Endothelial cell of umbilical vein (primary cell): ENCODE data around the gene RFC3. TPM values are rescaled to one million over a fixed set of nuclear protein-coding genes. Genes with fewer than 3 reads are reported as not detected.

Source experiments
- BruUV-seq: library from RNA; stranded (reverse); fragments of 400-500 nt; replicated peaks from 2 replicates; lab custom pipeline; 2021; lab: Mats Ljungman, UMichigan
- CTCF ChIA-PET: fragments of 300-600, 350-600 bp; sonication (Branson Sonifier 250); formaldehyde crosslinking; loops from one replicate; lab custom pipeline; 2021; ENCODE audit warnings: antibody characterized with exemption, inconsistent platforms; lab: Charles Lee
- POLR2A ChIA-PET: fragments of 300-600, 350-600 bp; sonication (Branson Sonifier 250); formaldehyde crosslinking; loops from one replicate; lab custom pipeline; 2021; ENCODE audit warnings: antibody characterized with exemption, inconsistent platforms; lab: Charles Lee
- DNase-seq: peaks from one replicate; pipeline ENCODE4 v3.0.0-alpha.2; 2011; ENCODE audit warnings: low read depth, low spot score
- FAIRE-seq: peaks from 2 replicates; lab custom pipeline; 2011; peaks lifted over from hg19 to GRCh38; lab: Jason Lieb, UNC
- H2AFZ ChIP-seq: 2 replicates; pipeline ENCODE4 v1.6.0; 2012; ENCODE audit warnings: low read depth, low read length, control low read depth, inconsistent platforms
- H3K27ac ChIP-seq: 2 replicates; pipeline ENCODE4 v1.5.1; 2011; ENCODE audit warnings: low read depth, mild to moderate bottlenecking, control low read depth, low read length, moderate library complexity; ENCODE audit not compliant: insufficient read depth
- H3K27me3 ChIP-seq, 2 experiments: 2 replicates each; pipeline versions ENCODE4 v1.6.0 to v1.6.1; 2011; ENCODE audit warnings: low read length in 2 of 2, mixed read lengths in 1 of 2; ENCODE audit not compliant: control insufficient read depth in 2 of 2, insufficient read depth in 2 of 2
- H3K36me3 ChIP-seq, 2 experiments: 2 replicates in 1 of 2; 3 replicates in 1 of 2; pipeline ENCODE4 v1.5.1; 2011; ENCODE audit warnings: low read length in 2 of 2, mild to moderate bottlenecking in 1 of 2, moderate library complexity in 1 of 2; ENCODE audit not compliant: control insufficient read depth in 2 of 2, insufficient read depth in 2 of 2; ENCODE audit errors: extremely low read depth in 1 of 2
- H3K4me1 ChIP-seq: 3 replicates; pipeline ENCODE4 v1.5.1; 2011; ENCODE audit warnings: mild to moderate bottlenecking, low read length; ENCODE audit not compliant: control insufficient read depth, insufficient read depth; ENCODE audit errors: extremely low read depth
- H3K4me2 ChIP-seq: 2 replicates; pipeline ENCODE4 v1.6.1; 2011; ENCODE audit warnings: low read length, control low read depth, mixed read lengths; ENCODE audit not compliant: insufficient read depth
- H3K4me3 ChIP-seq, 3 experiments: fragments of 200-600 bp in 1 of 3; sonication (generic), shearing (Covaris generic) in 1 of 3; replicated peaks in 1 of 3; 2 replicates each; pipeline ENCODE4 v1.5.1; 2011 to 2016; ENCODE audit warnings: control low read depth in 3 of 3, low read length in 3 of 3, mild to moderate bottlenecking in 2 of 3, inconsistent platforms in 1 of 3, low read depth in 1 of 3, moderate library complexity in 1 of 3; ENCODE audit not compliant: insufficient read depth in 1 of 3
- H3K79me2 ChIP-seq: 2 replicates; pipeline ENCODE4 v1.6.0; 2012; ENCODE audit warnings: low read length, inconsistent platforms; ENCODE audit not compliant: control insufficient read depth, insufficient read depth
- H3K9ac ChIP-seq: replicated peaks from 2 replicates; pipeline ENCODE3; 2011; ENCODE audit warnings: low read length, control low read depth; ENCODE audit not compliant: insufficient read depth; ENCODE audit errors: extremely low read depth
- H3K9me1 ChIP-seq: replicated peaks from 3 replicates; pipeline ENCODE4 v1.6.0; 2011; ENCODE audit warnings: mild to moderate bottlenecking, low read length; ENCODE audit not compliant: control insufficient read depth, insufficient read depth; ENCODE audit errors: extremely low read depth
- H3K9me3 ChIP-seq: replicated peaks from 2 replicates; pipeline ENCODE4 v1.5.1; 2012; ENCODE audit warnings: low read length, inconsistent platforms; ENCODE audit not compliant: control insufficient read depth, insufficient read depth
- H4K20me1 ChIP-seq: replicated peaks from 2 replicates; pipeline ENCODE3; 2011; ENCODE audit warnings: mild to moderate bottlenecking, low read length; ENCODE audit not compliant: control insufficient read depth, insufficient read depth; ENCODE audit errors: extremely low read depth
- EZH2 ChIP-seq: IDR thresholded peaks from 2 replicates; pipeline ENCODE4 v1.6.1; 2012; ENCODE audit warnings: borderline replicate concordance, low read depth, mild to moderate bottlenecking, moderate library complexity, low read length, inconsistent platforms; ENCODE audit not compliant: severe bottlenecking
- FOS ChIP-seq: IDR thresholded peaks from 2 replicates; pipeline ENCODE4 v1.6.1; 2011; ENCODE audit warnings: mild to moderate bottlenecking, low read length, moderate library complexity, borderline replicate concordance; ENCODE audit not compliant: insufficient read depth
- GATA2 ChIP-seq: IDR thresholded peaks from 2 replicates; pipeline ENCODE4 v1.7.0; 2011; ENCODE audit warnings: low read depth, mild to moderate bottlenecking, moderate library complexity, mixed read lengths, low read length; ENCODE audit not compliant: insufficient read length, insufficient read depth
- JUN ChIP-seq: IDR thresholded peaks from 2 replicates; pipeline ENCODE4 v1.6.1; 2011; ENCODE audit warnings: borderline replicate concordance, low read depth; ENCODE audit not compliant: insufficient read length, insufficient read depth
- MYC ChIP-seq: IDR thresholded peaks from one replicate; pipeline ENCODE4 v1.6.1; 2011; ENCODE audit warnings: mild to moderate bottlenecking, low read depth, low read length
- POLR2A ChIP-seq: IDR thresholded peaks from 2 replicates; pipeline ENCODE4 v1.6.1; 2012; ENCODE audit warnings: low read depth, mild to moderate bottlenecking, control low read depth, low read length
- POLR2AphosphoS5 ChIP-seq: IDR thresholded peaks from 2 replicates; pipeline ENCODE4 v1.6.1; 2012; ENCODE audit warnings: low read depth, mild to moderate bottlenecking, control low read depth, low read length, moderate library complexity; ENCODE audit not compliant: insufficient read depth
- dilution Hi-C: fragments of 300-500 bp; cut with MboI; formaldehyde crosslinking; loops from one replicate; pipeline ENCODE4 v1.15.0; 2019; ENCODE audit warnings: low sequenced_read_pairs; ENCODE audit not compliant: extremely low pct_ligation_motif_present
- intact Hi-C: fragments of 100-400 bp; cut with micrococcal nuclease; formaldehyde crosslinking; loops from one replicate; pipeline ENCODE4 v1.10.0; 2022
- polyA plus RNA-seq, 4 experiments: library from polyadenylated mRNA; depleted of rRNA in 3 of 4; stranded (reverse) in 3 of 4; unstranded in 1 of 4; fragments of >200 nt; gene quantifications; 2 replicates each; pipeline versions ENCODE4 v1.2.1 to v1.2.3, GENCODE V29; 2011 to 2012; ENCODE audit warnings: missing spikeins in 1 of 4
- total RNA-seq: library from RNA; stranded (reverse); gene quantifications from 2 replicates; pipeline ENCODE4 v1.2.3, GENCODE V29; 2021
- TF ChIP-seq, protein P1 (sequence below), 2 donors: IDR thresholded peaks; 1 replicate in 1 of 2; 2 replicates in 1 of 2; pipeline ENCODE4 v1.5.1; 2011; ENCODE audit warnings: low read length in 2 of 2, mild to moderate bottlenecking in 2 of 2, moderate library complexity in 2 of 2, control low read depth in 1 of 2, inconsistent platforms in 1 of 2, low read depth in 1 of 2; ENCODE audit not compliant: insufficient read depth in 1 of 2; ENCODE audit errors: extremely low read depth in 1 of 2
- TF ChIP-seq, protein P2 (sequence below): IDR thresholded peaks from 2 replicates; pipeline ENCODE4 v1.6.1; 2011; ENCODE audit not compliant: insufficient read depth, insufficient read length

RFC3 gene
- total and polyA plus RNA-seq, 2 donors (not counting 3 experiments of a cell fraction or from before 2014, with no cell fraction given), result 7.3 to 17.9 TPM

DNA sequence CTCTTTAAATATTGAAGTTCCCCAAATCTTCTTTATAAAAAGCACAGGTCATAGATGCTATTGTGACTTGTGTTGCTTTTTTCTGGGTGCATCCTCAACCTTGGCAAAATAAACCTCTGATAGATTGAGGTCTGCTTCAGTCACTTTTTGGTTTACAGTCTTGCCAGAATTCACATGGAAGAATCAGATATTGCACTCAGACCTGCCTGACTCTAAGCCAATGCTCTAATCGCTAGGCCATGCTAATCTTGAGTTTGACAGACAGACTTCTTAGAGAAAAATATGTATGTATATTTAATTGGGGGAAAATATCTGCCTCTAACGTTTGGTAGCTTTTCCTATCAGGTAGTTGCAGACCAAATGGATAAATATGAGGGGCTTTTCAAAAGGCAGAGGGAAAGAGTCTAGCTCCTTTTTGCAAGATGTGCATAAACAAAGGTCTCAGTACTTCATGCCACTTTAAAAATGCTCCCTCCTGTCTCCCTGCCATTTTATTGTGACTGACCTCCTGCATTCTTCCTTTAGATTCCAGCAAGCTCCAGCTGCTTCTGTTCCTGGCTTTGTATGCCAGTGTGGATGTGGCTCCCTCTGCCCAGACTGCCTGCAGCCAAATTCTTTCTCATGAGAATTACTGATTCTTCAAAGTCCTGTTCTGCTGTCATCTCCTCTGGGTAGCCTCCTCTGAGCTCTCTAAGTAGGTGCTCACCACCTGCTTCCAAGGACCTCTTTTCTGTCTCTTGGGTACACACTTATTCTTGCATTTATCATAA, 42.4 kb upstream of the RFC3 start:
- Histone ChIP-seq H3K27ac (no peak overlapping the region), H3K79me2 (no peaks in the 10 kb centered on the region), H3K9me1 (no peaks in the 10 kb centered on the region), H3K27me3 (peaks cover 8 to 18% of the 10 kb centered on the region in 2 experiments), H3K4me3 (no peak overlapping the region), H3K4me2 (no peak overlapping the region), H3K4me1 (no peaks in the 10 kb centered on the region), H3K9me3 (no peaks in the 10 kb centered on the region), H3K9ac (no peak overlapping the region), H2AFZ (no peak overlapping the region), H4K20me1 (no peaks in the 10 kb centered on the region), H3K36me3 (no peaks in the 10 kb centered on the region)
- ChIA-PET CTCF (interaction anchor here (0.8 to 1.1 kb wide), 2 partner anchors 11 to 25 kb away, joined by 3 to 6 read pairs; no protein-coding TSS in a partner anchor), POLR2A (no interaction called here)
- no TSS peak for BruUV-seq
- DNase-seq (no peak), FAIRE-seq (no peak)
- TF ChIP-seq EZH2 (no peak), MYC (no peak), FOS (no peak), POLR2A (no peak), POLR2AphosphoS5 (no peak), JUN (no peak), GATA2 (no peak)
- TF ChIP-seq, protein P1, sequence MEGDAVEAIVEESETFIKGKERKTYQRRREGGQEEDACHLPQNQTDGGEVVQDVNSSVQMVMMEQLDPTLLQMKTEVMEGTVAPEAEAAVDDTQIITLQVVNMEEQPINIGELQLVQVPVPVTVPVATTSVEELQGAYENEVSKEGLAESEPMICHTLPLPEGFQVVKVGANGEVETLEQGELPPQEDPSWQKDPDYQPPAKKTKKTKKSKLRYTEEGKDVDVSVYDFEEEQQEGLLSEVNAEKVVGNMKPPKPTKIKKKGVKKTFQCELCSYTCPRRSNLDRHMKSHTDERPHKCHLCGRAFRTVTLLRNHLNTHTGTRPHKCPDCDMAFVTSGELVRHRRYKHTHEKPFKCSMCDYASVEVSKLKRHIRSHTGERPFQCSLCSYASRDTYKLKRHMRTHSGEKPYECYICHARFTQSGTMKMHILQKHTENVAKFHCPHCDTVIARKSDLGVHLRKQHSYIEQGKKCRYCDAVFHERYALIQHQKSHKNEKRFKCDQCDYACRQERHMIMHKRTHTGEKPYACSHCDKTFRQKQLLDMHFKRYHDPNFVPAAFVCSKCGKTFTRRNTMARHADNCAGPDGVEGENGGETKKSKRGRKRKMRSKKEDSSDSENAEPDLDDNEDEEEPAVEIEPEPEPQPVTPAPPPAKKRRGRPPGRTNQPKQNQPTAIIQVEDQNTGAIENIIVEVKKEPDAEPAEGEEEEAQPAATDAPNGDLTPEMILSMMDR (IDR thresholded peaks at IDR 0.05; ENCODE audit: extremely low read depth in 1 of 2, insufficient read depth in 1 of 2, low read depth in 1 of 2, low read length in 2 of 2), result no peak
- TF ChIP-seq, protein P2, sequence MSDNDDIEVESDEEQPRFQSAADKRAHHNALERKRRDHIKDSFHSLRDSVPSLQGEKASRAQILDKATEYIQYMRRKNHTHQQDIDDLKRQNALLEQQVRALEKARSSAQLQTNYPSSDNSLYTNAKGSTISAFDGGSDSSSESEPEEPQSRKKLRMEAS, result no peak
- intact Hi-C loops (no loop called here), dilution Hi-C loops (no loop called here)
